ENCODE measurements around the gene ADGRL1.

ADGRL1 gene

GRCh38 chr19:14164082-14164481 is 41.9 kb downstream of the ADGRL1 start:
- TF ChIP-seq CTCF (IDR thresholded peaks at IDR 0.05; ENCODE audit: insufficient read depth, missing control alignments), result no peak
- no peak for FAIRE-seq
- no peak for DNase-seq (ENCODE audit: insufficient read length, low spot score)

- TF ChIP-seq CTCF (IDR thresholded peaks at IDR 0.05; ENCODE audit: insufficient read depth, missing control alignments), result no peak
- FAIRE-seq (no peak), DNase-seq (ENCODE audit: insufficient read length, low spot score) (no peak)
Measured at GRCh38 chr19:14162871-14163297, 43.1 kb downstream of the ADGRL1 start.

- TF ChIP-seq CTCF (IDR thresholded peaks at IDR 0.05; ENCODE audit: insufficient read depth, missing control alignments), result no peak
- FAIRE-seq, result no peak
- no peak for DNase-seq (ENCODE audit: insufficient read length, low spot score)
Measured at GRCh38 chr19:14161305-14161704, 44.7 kb downstream of the ADGRL1 start.

GRCh38 chr19:14160017-14160703 is 45.8 kb downstream of the ADGRL1 start:
- DNase-seq (ENCODE audit: insufficient read length, low spot score), result no peak
- TF ChIP-seq CTCF (IDR thresholded peaks at IDR 0.05; ENCODE audit: insufficient read depth, missing control alignments), result no peak
- no peak for FAIRE-seq

GRCh38 chr19:14159059-14159458 is 46.9 kb downstream of the ADGRL1 start:
- TF ChIP-seq CTCF (IDR thresholded peaks at IDR 0.05; ENCODE audit: insufficient read depth, missing control alignments), result no peak
- DNase-seq (ENCODE audit: insufficient read length, low spot score) (no peak), FAIRE-seq (no peak)

- FAIRE-seq (no peak), DNase-seq (ENCODE audit: insufficient read length, low spot score) (no peak)
- TF ChIP-seq CTCF (IDR thresholded peaks at IDR 0.05; ENCODE audit: insufficient read depth, missing control alignments), result no peak
Measured at GRCh38 chr19:14158276-14159023, 47.5 kb downstream of the ADGRL1 start.
